B cell (primary cell): ENCODE data around the gene HIC1. TPM values are rescaled to one million over a fixed set of nuclear protein-coding genes. Genes with fewer than 3 reads are reported as not detected.

Experiments
- ATAC-seq: fragments of 200-7000 bp; cut with Tn5 transposase; one replicate; pipeline ENCODE4 v1.10.0; 2021; ENCODE audit warnings: low read depth, mild to moderate bottlenecking, moderate number of reproducible peaks, moderate library complexity
- CTCF ChIA-PET: fragments of 350-600 bp; sonication (Branson Sonifier 250); formaldehyde crosslinking; loops from one replicate; lab custom pipeline; 2021; ENCODE audit warnings: antibody characterized with exemption, inconsistent platforms; lab: Charles Lee
- POLR2A ChIA-PET: fragments of 350-600 bp; sonication (Branson Sonifier 250); formaldehyde crosslinking; loops from one replicate; lab custom pipeline; 2021; ENCODE audit warnings: antibody characterized with exemption; lab: Charles Lee
- DNase-seq: peaks from one replicate; pipeline ENCODE4 v3.0.0; 2013
- H2AFZ ChIP-seq: 2 replicates; pipeline ENCODE4 v1.6.1; 2012; ENCODE audit warnings: mild to moderate bottlenecking, low read depth, low read length; ENCODE audit not compliant: insufficient read depth, poor library complexity, severe bottlenecking
- H3K27ac ChIP-seq, 2 donors: 1 replicate in 1 of 2; 2 replicates in 1 of 2; pipeline ENCODE4 v1.5.1; 2012 to 2013; ENCODE audit warnings: low read length in 2 of 2, mild to moderate bottlenecking in 2 of 2, moderate library complexity in 1 of 2
- H3K27me3 ChIP-seq, 4 experiments: fragments of 200-600 bp in 1 of 4; sonication (generic) in 1 of 4; replicated peaks in 1 of 4; 1 replicate in 2 of 4; 2 replicates in 2 of 4; pipeline versions ENCODE4 v1.6.1 to v1.7.0; 2013 to 2016; ENCODE audit warnings: low read length in 3 of 4, mild to moderate bottlenecking in 2 of 4, mixed read lengths in 1 of 4, moderate library complexity in 1 of 4; ENCODE audit not compliant: insufficient read depth in 4 of 4, control insufficient read depth in 3 of 4; ENCODE audit errors: control extremely low read depth in 1 of 4
- H3K36me3 ChIP-seq, 2 experiments: replicated peaks in 1 of 2; 1 replicate in 1 of 2; 2 replicates in 1 of 2; pipeline versions ENCODE4 v1.6.1 to v1.7.1; 2013; ENCODE audit warnings: low read length in 1 of 2; ENCODE audit not compliant: insufficient read depth in 2 of 2, control insufficient read depth in 1 of 2; ENCODE audit errors: control extremely low read depth in 1 of 2, extremely low read depth in 1 of 2
- H3K4me1 ChIP-seq, 2 donors: fragments of 200-600 bp in 1 of 2; sonication (generic) in 1 of 2; 1 replicate in 1 of 2; 2 replicates in 1 of 2; pipeline versions ENCODE4 v1.5.1 to v1.6.1; 2013 to 2017; ENCODE audit warnings: low read length in 2 of 2; ENCODE audit not compliant: control insufficient read depth in 2 of 2, insufficient read depth in 2 of 2
- H3K4me2 ChIP-seq: replicated peaks from 2 replicates; pipeline ENCODE3; 2012; ENCODE audit warnings: mild to moderate bottlenecking, low read depth, low read length; ENCODE audit not compliant: poor library complexity, severe bottlenecking
- H3K4me3 ChIP-seq, 5 experiments: fragments of 200-600 bp in 1 of 5; sonication (generic) in 1 of 5; 1 replicate in 3 of 5; 2 replicates in 2 of 5; pipeline versions ENCODE4 v1.5.1 to v1.7.0; 2011 to 2016; ENCODE audit warnings: low read length in 4 of 5, mild to moderate bottlenecking in 4 of 5, low read depth in 2 of 5, control low read depth in 1 of 5, moderate library complexity in 1 of 5; ENCODE audit not compliant: insufficient read depth in 1 of 5; ENCODE audit errors: control extremely low read depth in 1 of 5, extremely low read depth in 1 of 5
- H3K79me2 ChIP-seq: fragments of 200-600 bp; sonication (generic); one replicate; pipeline ENCODE4 v1.6.0; 2016; ENCODE audit warnings: low read length; ENCODE audit not compliant: control insufficient read depth, insufficient read depth
- H3K9ac ChIP-seq: fragments of 200-600 bp; sonication (generic); 2 replicates; pipeline ENCODE4 v1.6.1; 2017; ENCODE audit warnings: mild to moderate bottlenecking, low read length, moderate library complexity
- H3K9me3 ChIP-seq, 3 donors: one replicate each; pipeline versions ENCODE4 v1.6.1 to v1.7.1; 2013; ENCODE audit warnings: low read length in 2 of 3; ENCODE audit not compliant: control insufficient read depth in 2 of 3, insufficient read depth in 1 of 3; ENCODE audit errors: control extremely low read depth in 1 of 3
- H4K20me1 ChIP-seq: 2 replicates; pipeline ENCODE4 v1.6.0; 2012; ENCODE audit warnings: mild to moderate bottlenecking, low read length; ENCODE audit not compliant: insufficient read depth, control insufficient read depth, poor library complexity, severe bottlenecking
- H3K27ac Mint-ChIP-seq: one replicate; pipeline ENCODE4 v1.8.0; 2021; ENCODE audit warnings: mixed read lengths
- H3K27me3 Mint-ChIP-seq: one replicate; pipeline ENCODE4 v1.8.0; 2021; ENCODE audit warnings: mixed read lengths
- H3K4me1 Mint-ChIP-seq: one replicate; pipeline ENCODE4 v1.8.0; 2021; ENCODE audit warnings: mixed read lengths
- H3K4me3 Mint-ChIP-seq: one replicate; pipeline ENCODE4 v1.8.0; 2021; ENCODE audit warnings: mixed read lengths
- H3K9me3 Mint-ChIP-seq: one replicate; pipeline ENCODE4 v1.8.0; 2022; ENCODE audit warnings: mixed read lengths; ENCODE audit not compliant: insufficient read depth
- CTCF ChIP-seq: fragments of 200-600 bp; IDR thresholded peaks from one replicate; pipeline ENCODE4 v1.8.0; 2022; ENCODE audit warnings: antibody characterized with exemption, mild to moderate bottlenecking
- EZH2 ChIP-seq: IDR thresholded peaks from 2 replicates; pipeline ENCODE4 v1.6.1; 2012; ENCODE audit warnings: borderline replicate concordance, low read depth, mild to moderate bottlenecking, moderate library complexity, low read length; ENCODE audit not compliant: insufficient read depth, poor library complexity, severe bottlenecking
- WGBS: methylation state at CpG from one replicate; pipeline ENCODE4 v1.1.5; 2013; ENCODE audit warnings: missing lambda C conversion rate; ENCODE audit not compliant: insufficient coverage; 5-methylcytosine and 5-hydroxymethylcytosine counted together
- intact Hi-C: fragments of 100-400 bp; cut with micrococcal nuclease; formaldehyde crosslinking; loops from one replicate; pipeline ENCODE4 v1.10.0; 2022
- polyA plus RNA-seq: library from polyadenylated mRNA; depleted of rRNA; stranded (reverse); fragments of >200 nt; gene quantifications from 2 replicates; pipeline ENCODE4 v1.2.3, GENCODE V29; 2012
- total RNA-seq, 2 donors: library from RNA; stranded (reverse); fragments of 120-200 nt in 1 of 2; gene quantifications; 1 replicate in 1 of 2; 2 replicates in 1 of 2; pipeline versions ENCODE4 v1.2.3 to v1.2.4, GENCODE V29; 2013 to 2022

The HIC1 gene
- total and polyA plus RNA-seq, 2 donors (not counting 1 experiment from before 2014, with no cell fraction given) = 0.46 to 1.9 TPM

DNA sequence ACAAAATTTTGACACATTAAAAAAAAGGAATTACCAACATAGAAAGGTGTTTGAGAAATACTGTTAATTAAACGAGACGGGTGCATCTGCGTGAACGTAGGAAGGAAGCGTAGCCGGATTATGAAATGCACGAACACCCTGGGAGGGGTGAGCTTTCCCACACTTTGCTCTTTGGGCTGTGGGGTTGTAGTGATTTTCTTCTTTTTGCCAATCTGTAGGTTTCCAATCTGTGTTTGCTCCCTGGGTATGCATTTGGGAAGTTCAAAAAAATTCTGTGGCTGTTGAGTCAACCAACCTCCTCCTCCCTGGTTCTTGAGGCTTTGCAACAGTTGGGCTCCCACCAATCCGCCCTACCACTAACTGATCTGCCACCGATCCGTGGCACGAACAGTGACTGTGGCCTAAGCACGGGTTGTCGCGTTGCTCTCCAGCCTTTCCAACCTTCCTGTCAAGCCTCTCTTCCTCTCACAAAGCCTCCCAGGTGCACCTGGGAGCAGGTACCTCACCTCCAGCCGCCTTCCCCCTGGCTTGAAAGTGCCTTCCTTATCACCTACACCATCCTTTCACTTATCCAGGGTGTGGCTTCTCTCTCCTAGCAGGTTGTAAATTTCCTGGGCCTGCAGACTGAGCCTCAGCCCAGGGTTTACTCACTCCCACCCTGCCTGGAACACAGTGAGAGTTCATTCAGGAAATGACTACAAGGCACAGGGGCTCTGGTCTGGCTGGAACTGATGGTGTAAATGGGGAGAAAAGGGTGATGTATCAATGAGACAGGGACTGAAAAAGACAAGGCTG is 46.4 kb upstream of the HIC1 start:
- Histone ChIP-seq H3K27me3 (peaks cover 0 to 15% (median 1%) of the 10 kb centered on the region in 4 experiments), H3K4me2 (no peak overlapping the region), H3K79me2 (no peaks in the 10 kb centered on the region), H2AFZ (no peak overlapping the region), H3K4me1 (no peaks in the 10 kb centered on the region), H4K20me1 (no peaks in the 10 kb centered on the region), H3K4me3 (no peak overlapping the region), H3K27ac (no peak overlapping the region), H3K36me3 (no peaks in the 10 kb centered on the region), H3K9ac (no peak overlapping the region), H3K9me3 (no peaks in the 10 kb centered on the region)
- Mint-ChIP-seq H3K27ac (no peak overlapping the region), H3K4me1 (no peaks in the 10 kb centered on the region), H3K9me3 (no peaks in the 10 kb centered on the region), H3K4me3 (no peak overlapping the region), H3K27me3 (peaks cover 25% of the 10 kb centered on the region)
- no peak for TF ChIP-seq EZH2
- no peak for TF ChIP-seq CTCF
- ChIA-PET CTCF (no interaction called here), POLR2A (no interaction called here)
- no peak for ATAC-seq
- intact Hi-C loops = no loop called here
- DNase-seq = no peak
- 95% methylated on average over 15 of the region's 15 CpGs for WGBS

DNA sequence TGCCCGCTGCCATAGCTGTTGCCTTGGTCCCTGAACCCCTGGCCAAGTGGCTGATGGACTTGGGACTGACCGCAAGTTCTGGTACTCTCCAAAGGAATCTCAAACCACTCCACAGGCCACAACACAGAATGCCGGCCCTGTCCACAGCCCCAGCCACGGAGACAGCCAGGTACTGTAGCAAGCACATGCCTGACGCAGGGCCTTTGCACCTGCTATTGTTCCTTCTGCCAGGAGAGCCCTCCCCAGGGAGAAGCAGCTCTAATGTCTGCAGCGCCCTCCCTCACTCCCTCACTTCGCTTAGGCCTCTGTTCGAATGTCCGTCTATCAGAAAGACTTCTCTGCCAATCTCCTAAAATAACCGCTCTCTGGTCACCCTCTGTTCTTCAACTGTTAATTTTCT is 45.2 kb upstream of the HIC1 start:
- intact Hi-C loops = no loop called here
- no peak overlapping the region for H3K4me3 Mint-ChIP-seq
- H3K4me2 ChIP-seq = no peak overlapping the region
- H3K27ac Mint-ChIP-seq = no peak overlapping the region
- H2AFZ ChIP-seq = no peak overlapping the region
- H3K27me3 ChIP-seq = peaks cover 0 to 18% (median 1%) of the 10 kb centered on the region in 4 experiments
- ATAC-seq (no peak), DNase-seq (no peak)
- no peaks in the 10 kb centered on the region for H3K9me3 ChIP-seq
- H3K79me2 ChIP-seq = no peaks in the 10 kb centered on the region
- no peak overlapping the region for H3K27ac ChIP-seq
- no peak overlapping the region for H3K9ac ChIP-seq
- no CpG with 5 or more reads among the region's 10 CpGs for WGBS
- POLR2A ChIA-PET = no interaction called here
- H3K4me1 ChIP-seq = no peaks in the 10 kb centered on the region
- H3K36me3 ChIP-seq = no peaks in the 10 kb centered on the region
- H3K4me1 Mint-ChIP-seq = no peaks in the 10 kb centered on the region
- TF ChIP-seq CTCF = no peak
- TF ChIP-seq EZH2 = no peak
- H3K9me3 Mint-ChIP-seq = no peaks in the 10 kb centered on the region
- H3K27me3 Mint-ChIP-seq = peaks cover 33% of the 10 kb centered on the region
- H3K4me3 ChIP-seq = no peak overlapping the region
- CTCF ChIA-PET = no interaction called here
- H4K20me1 ChIP-seq = no peaks in the 10 kb centered on the region
